Peyer's patch (tissue), 4 donors: ENCODE data around the gene FRMD4A. TPM values are rescaled to one million over a fixed set of nuclear protein-coding genes. Genes with fewer than 3 reads are reported as not detected.

Experiments
- DNase-seq, 3 donors: peaks; one replicate each; pipeline ENCODE4 v3.0.0-alpha.2; 2017 to 2019
- H3K27ac ChIP-seq, 4 donors: fragments of 200-600 bp; sonication (generic); one replicate each; pipeline ENCODE4 v1.5.1; 2016 to 2019
- H3K27me3 ChIP-seq, 2 donors: fragments of 200-600 bp; sonication (generic); one replicate each; pipeline ENCODE4 v1.5.1; 2019
- H3K36me3 ChIP-seq, 3 donors: fragments of 200-600 bp; sonication (generic); one replicate each; pipeline ENCODE4 v1.5.1; 2016 to 2019
- H3K4me1 ChIP-seq, 4 donors: fragments of 200-600 bp; sonication (generic); one replicate each; pipeline ENCODE4 v1.5.1; 2016 to 2019
- H3K4me3 ChIP-seq, 4 donors: fragments of 200-600 bp; sonication (generic); 1 replicate in 3 of 4; 2 replicates in 1 of 4; pipeline ENCODE4 v1.5.1; 2016 to 2019; ENCODE audit warnings: mild to moderate bottlenecking in 1 of 4
- H3K9me3 ChIP-seq, 4 donors: fragments of 200-600 bp; sonication (generic); one replicate each; pipeline ENCODE4 v1.5.1; 2016 to 2019; ENCODE audit warnings: mild to moderate bottlenecking in 1 of 4
- POLR2A ChIP-seq, 2 donors: fragments of 450-650 bp; IDR thresholded peaks; one replicate each; pipeline ENCODE4 v1.5.1; 2017; ENCODE audit warnings: antibody characterized with exemption in 2 of 2, mild to moderate bottlenecking in 2 of 2, moderate library complexity in 2 of 2
- total RNA-seq, 4 donors: library from RNA; depleted of rRNA; stranded (reverse); fragments of >200 nt; gene quantifications; one replicate each; pipeline ENCODE4 v1.1.0, GENCODE V29; 2016
- TF ChIP-seq, protein P1 (sequence below), 6 experiments: fragments of 450-650 bp in 4 of 6; fragments of 200-600 bp in 2 of 6; sonication (generic) in 1 of 6; IDR thresholded peaks; one replicate each; pipeline ENCODE4 v1.5.1; 2017 to 2019; ENCODE audit warnings: antibody characterized with exemption in 6 of 6, mild to moderate bottlenecking in 3 of 6, moderate library complexity in 1 of 6

FRMD4A gene
- total RNA-seq, 4 donors from 2014 or later: 3.0 to 47.9 (median 5.9) TPM

DNA sequence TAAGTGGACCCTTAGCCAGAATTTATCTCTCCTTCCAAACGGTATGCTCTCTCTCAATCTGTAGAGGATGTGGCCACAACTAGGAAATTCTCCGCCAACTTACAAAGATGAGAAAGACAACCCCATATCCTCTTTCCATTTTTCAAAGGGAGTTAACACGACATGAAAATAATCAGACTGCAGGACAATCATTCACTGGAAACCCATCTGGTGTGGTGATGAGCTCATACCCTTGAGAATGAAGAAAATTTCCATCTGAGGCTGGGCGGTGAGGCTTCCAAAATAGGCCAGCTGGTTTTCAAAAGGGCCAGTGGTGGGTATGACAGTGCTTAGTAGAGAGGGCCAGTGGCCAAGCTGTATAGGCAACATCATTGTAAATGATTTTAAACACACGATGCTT lies 369.6 kb downstream of the FRMD4A start:
- H3K4me3 ChIP-seq: no peak overlapping the region
- no peaks in the 10 kb centered on the region for H3K9me3 ChIP-seq
- DNase-seq: no peak
- H3K27me3 ChIP-seq: no peaks in the 10 kb centered on the region
- TF ChIP-seq, protein P1, sequence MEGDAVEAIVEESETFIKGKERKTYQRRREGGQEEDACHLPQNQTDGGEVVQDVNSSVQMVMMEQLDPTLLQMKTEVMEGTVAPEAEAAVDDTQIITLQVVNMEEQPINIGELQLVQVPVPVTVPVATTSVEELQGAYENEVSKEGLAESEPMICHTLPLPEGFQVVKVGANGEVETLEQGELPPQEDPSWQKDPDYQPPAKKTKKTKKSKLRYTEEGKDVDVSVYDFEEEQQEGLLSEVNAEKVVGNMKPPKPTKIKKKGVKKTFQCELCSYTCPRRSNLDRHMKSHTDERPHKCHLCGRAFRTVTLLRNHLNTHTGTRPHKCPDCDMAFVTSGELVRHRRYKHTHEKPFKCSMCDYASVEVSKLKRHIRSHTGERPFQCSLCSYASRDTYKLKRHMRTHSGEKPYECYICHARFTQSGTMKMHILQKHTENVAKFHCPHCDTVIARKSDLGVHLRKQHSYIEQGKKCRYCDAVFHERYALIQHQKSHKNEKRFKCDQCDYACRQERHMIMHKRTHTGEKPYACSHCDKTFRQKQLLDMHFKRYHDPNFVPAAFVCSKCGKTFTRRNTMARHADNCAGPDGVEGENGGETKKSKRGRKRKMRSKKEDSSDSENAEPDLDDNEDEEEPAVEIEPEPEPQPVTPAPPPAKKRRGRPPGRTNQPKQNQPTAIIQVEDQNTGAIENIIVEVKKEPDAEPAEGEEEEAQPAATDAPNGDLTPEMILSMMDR (IDR thresholded peaks at IDR 0.05): no peak
- TF ChIP-seq POLR2A (IDR thresholded peaks at IDR 0.05): no peak
- no peaks in the 10 kb centered on the region for H3K36me3 ChIP-seq
- no peak overlapping the region for H3K27ac ChIP-seq
- H3K4me1 ChIP-seq: no peaks in the 10 kb centered on the region

DNA sequence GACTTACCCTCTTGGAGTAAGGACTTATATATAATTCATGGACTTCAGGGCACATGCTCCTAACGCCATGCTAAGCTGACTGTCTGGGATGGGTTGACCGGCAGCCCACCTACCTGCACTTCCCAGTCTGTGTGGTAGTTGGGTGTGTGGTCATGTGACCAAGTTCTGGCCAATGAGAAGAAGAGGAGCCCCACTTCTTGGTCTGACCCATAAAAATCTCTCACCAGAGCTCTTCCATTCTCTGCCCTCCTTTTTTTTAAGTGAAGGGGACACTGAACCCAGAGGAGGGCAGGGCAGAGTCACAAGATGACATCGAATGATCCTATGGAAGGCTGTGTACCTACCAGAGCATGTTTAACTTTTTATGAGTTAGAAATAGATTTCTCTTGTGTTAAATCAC lies 370.1 kb downstream of the FRMD4A start:
- no peaks in the 10 kb centered on the region for H3K4me1 ChIP-seq
- H3K27me3 ChIP-seq: no peaks in the 10 kb centered on the region
- H3K9me3 ChIP-seq: no peaks in the 10 kb centered on the region
- H3K4me3 ChIP-seq: no peak overlapping the region
- no peaks in the 10 kb centered on the region for H3K36me3 ChIP-seq
- TF ChIP-seq POLR2A (IDR thresholded peaks at IDR 0.05): no peak
- TF ChIP-seq, protein P1 (IDR thresholded peaks at IDR 0.05): no peak
- DNase-seq: no peak
- peak overlapping the region in 1 of 4 donors; percentile 39 for H3K27ac ChIP-seq

DNA sequence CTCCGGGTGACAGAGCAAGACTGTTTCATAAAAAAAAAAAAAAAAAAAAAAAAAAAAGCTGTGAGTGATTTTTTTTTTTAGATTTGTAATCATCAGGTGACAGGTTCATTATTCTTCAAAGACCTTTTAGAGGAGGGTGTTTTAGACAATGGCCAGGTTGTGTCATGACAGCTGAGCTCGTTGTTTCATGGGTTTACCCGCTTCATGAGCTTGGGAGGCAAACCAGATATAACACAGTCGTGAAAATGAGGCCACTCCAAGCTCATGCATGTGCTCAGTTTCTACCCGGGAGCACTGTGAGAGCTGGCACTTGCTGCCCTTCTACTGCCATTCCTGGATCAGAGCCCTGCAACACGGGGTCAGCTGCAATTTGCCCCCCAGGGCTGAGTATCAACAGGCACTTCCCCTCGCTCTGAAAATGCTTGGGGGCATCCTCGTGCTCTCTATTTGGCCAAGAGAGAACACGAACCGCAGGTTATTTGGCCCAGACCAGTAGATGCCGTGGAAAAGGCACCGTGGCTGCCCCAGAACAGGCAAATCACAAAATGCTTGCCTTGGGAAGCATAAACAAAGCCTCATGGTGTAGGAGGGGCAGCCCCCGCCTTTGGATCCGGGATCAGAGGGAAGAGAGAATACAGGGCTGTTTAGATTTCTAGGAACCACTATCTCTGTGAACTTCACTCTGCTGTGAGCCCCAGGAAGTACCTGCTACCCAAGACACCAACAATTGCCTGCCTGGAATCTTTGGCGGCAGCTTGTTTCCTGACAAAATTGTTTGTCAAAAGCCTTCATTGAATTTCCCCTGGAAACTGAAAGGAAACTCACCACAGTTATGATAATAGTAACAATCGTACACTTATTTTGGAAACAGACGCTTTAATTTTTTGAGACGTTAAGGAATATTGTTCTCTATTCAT lies 371.0 kb downstream of the FRMD4A start:
- peak overlapping the region in 2 of 4 donors; percentile 30 to 39 for H3K27ac ChIP-seq
- H3K9me3 ChIP-seq: no peaks in the 10 kb centered on the region
- DNase-seq: no peak
- H3K27me3 ChIP-seq: no peaks in the 10 kb centered on the region
- H3K36me3 ChIP-seq: no peaks in the 10 kb centered on the region
- H3K4me1 ChIP-seq: no peaks in the 10 kb centered on the region
- TF ChIP-seq, protein P1 (IDR thresholded peaks at IDR 0.05): no peak
- TF ChIP-seq POLR2A (IDR thresholded peaks at IDR 0.05): no peak
- H3K4me3 ChIP-seq: peak overlapping the region in 1 of 4 donors; percentile 3

DNA sequence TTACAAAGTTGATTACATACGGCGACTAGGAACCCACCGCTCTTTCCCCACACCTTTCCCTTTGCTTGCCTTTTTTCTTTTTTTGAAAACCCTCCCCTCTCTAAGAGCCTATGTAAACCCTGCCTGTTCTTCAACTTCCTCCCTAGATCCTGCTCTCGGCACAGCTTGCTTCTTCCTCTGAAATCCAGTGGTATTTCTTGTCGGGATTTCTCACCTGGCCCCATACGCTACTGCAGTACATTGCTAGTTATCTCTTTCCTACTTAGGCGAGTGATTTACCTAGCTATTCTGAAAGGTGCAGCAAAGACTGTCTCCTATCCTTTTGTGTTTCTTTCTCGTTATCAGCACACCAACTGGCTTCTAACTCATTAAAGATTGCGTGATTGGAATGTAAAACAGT lies 372.9 kb downstream of the FRMD4A start:
- TF ChIP-seq, protein P1 (IDR thresholded peaks at IDR 0.05): no peak
- no peak for TF ChIP-seq POLR2A (IDR thresholded peaks at IDR 0.05)
- H3K27ac ChIP-seq: peak overlapping the region in 1 of 4 donors; percentile 26

DNA sequence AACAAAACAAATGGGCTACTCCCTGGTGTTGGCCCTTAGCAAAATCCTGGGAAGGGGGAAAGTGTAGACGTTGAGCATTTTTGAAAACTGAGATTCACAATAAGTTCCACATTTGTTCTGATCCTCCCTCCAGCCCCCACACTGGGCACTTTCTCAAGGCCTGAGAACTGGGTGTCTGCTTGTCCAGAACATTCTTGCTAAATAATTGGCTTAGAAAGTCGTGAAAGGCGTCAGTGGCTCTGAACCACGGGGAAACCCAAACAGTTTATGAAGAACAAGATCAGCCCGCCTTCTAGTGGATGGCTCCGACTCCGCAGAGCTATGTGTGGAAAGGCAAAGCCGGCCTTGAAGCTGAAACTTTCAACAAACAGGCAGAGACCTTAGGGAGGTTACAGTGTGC lies 373.9 kb downstream of the FRMD4A start:
- peak in 2 of 3 donors; percentile 16 to 67 for DNase-seq
- Histone ChIP-seq H3K4me1 (no peaks in the 10 kb centered on the region), H3K27me3 (no peaks in the 10 kb centered on the region), H3K9me3 (no peaks in the 10 kb centered on the region), H3K36me3 (no peaks in the 10 kb centered on the region), H3K4me3 (no peak overlapping the region), H3K27ac (peak overlapping the region; percentile 26 to 36 (median 32))
- TF ChIP-seq POLR2A (IDR thresholded peaks at IDR 0.05): no peak
- TF ChIP-seq, protein P1 (IDR thresholded peaks at IDR 0.05): peak in 3 of 6 experiments; percentile 1 to 24 (median 16)

More for the DNA sequence above, 372.9 kb downstream of the FRMD4A start:
- no peak for DNase-seq
- no peaks in the 10 kb centered on the region for H3K27me3 ChIP-seq
- H3K9me3 ChIP-seq: no peaks in the 10 kb centered on the region
- no peaks in the 10 kb centered on the region for H3K4me1 ChIP-seq
- H3K4me3 ChIP-seq: no peak overlapping the region
- H3K36me3 ChIP-seq: no peaks in the 10 kb centered on the region
